Renal cortex interstitium (tissue), 15 donors: ENCODE results near the gene TMX4. TPM values are rescaled to one million over a fixed set of nuclear protein-coding genes. Genes with fewer than 3 reads are reported as not detected.
A peak's percentile ranks its signal among the peaks of the same experiment; 100 is the strongest.

ENCODE experiments used
- DNase-seq, 11 donors: peaks; one replicate each; pipeline ENCODE4 v3.0.0-alpha.2; 2013; ENCODE audit warnings: low read depth in 9 of 11, low spot score in 4 of 11; ENCODE audit errors: extremely low read depth in 1 of 11
- long read RNA-seq, 16 experiments: transcript quantifications; one replicate each; lab custom pipeline, GENCODE V29; 2026
- polyA plus RNA-seq, 3 donors: library from polyadenylated mRNA; unstranded; fragments of 120-200 nt; gene quantifications; one replicate each; pipeline ENCODE4 v1.2.1, GENCODE V29; 2013; ENCODE audit not compliant: insufficient read length in 3 of 3

TMX4 gene
- polyA plus RNA-seq = 10 to 100 TPM; 61.0 to 70.8 (median 64.3) TPM
- long read RNA-seq, donor 1, full-length matches to known transcripts = 3 of 8 reads
- long read RNA-seq, donor 1, partial matches to known transcripts = 5 of 8 reads
- long read RNA-seq, donor 1, other reads (novel, unspliced or antisense) = 0 of 8 reads
- long read RNA-seq, donor 2, full-length matches to known transcripts = 22 of 22 reads
- long read RNA-seq, donor 2, partial matches to known transcripts = 0 of 22 reads
- long read RNA-seq, donor 2, other reads (novel, unspliced or antisense) = 0 of 22 reads
- long read RNA-seq, donor 3, full-length matches to known transcripts = 45 of 54 reads
- long read RNA-seq, donor 3, partial matches to known transcripts = 9 of 54 reads
- long read RNA-seq, donor 3, other reads (novel, unspliced or antisense) = 0 of 54 reads
- long read RNA-seq, donor 4, full-length matches to known transcripts = 19 of 19 reads
- long read RNA-seq, donor 4, partial matches to known transcripts = 0 of 19 reads
- long read RNA-seq, donor 4, other reads (novel, unspliced or antisense) = 0 of 19 reads
- long read RNA-seq, donor 5, full-length matches to known transcripts = 42 of 77 reads
- long read RNA-seq, donor 5, partial matches to known transcripts = 35 of 77 reads
- long read RNA-seq, donor 5, other reads (novel, unspliced or antisense) = 0 of 77 reads
- long read RNA-seq, donor 6, full-length matches to known transcripts = 14 of 21 reads
- long read RNA-seq, donor 6, partial matches to known transcripts = 7 of 21 reads
- long read RNA-seq, donor 6, other reads (novel, unspliced or antisense) = 0 of 21 reads
- long read RNA-seq, donor 7, full-length matches to known transcripts = 20 of 20 reads
- long read RNA-seq, donor 7, partial matches to known transcripts = 0 of 20 reads
- long read RNA-seq, donor 7, other reads (novel, unspliced or antisense) = 0 of 20 reads
- long read RNA-seq, donor 8, full-length matches to known transcripts = 18 of 26 reads
- long read RNA-seq, donor 8, partial matches to known transcripts = 8 of 26 reads
- long read RNA-seq, donor 8, other reads (novel, unspliced or antisense) = 0 of 26 reads
- long read RNA-seq, donor 9, full-length matches to known transcripts = 31 of 41 reads
- long read RNA-seq, donor 9, partial matches to known transcripts = 10 of 41 reads
- long read RNA-seq, donor 9, other reads (novel, unspliced or antisense) = 0 of 41 reads
- long read RNA-seq, donor 10, full-length matches to known transcripts = 22 of 22 reads
- long read RNA-seq, donor 10, partial matches to known transcripts = 0 of 22 reads
- long read RNA-seq, donor 10, other reads (novel, unspliced or antisense) = 0 of 22 reads
- long read RNA-seq, donor 11, full-length matches to known transcripts = 11 of 11 reads
- long read RNA-seq, donor 11, partial matches to known transcripts = 0 of 11 reads
- long read RNA-seq, donor 11, other reads (novel, unspliced or antisense) = 0 of 11 reads
- long read RNA-seq, donor 12, full-length matches to known transcripts = 12 of 12 reads
- long read RNA-seq, donor 12, partial matches to known transcripts = 0 of 12 reads
- long read RNA-seq, donor 12, other reads (novel, unspliced or antisense) = 0 of 12 reads
- long read RNA-seq, donor 13, full-length matches to known transcripts = 38 of 68 reads
- long read RNA-seq, donor 13, partial matches to known transcripts = 30 of 68 reads
- long read RNA-seq, donor 13, other reads (novel, unspliced or antisense) = 0 of 68 reads
- long read RNA-seq, donor 14, full-length matches to known transcripts = 37 of 46 reads
- long read RNA-seq, donor 14, partial matches to known transcripts = 9 of 46 reads
- long read RNA-seq, donor 14, other reads (novel, unspliced or antisense) = 0 of 46 reads
- long read RNA-seq, donor 15, full-length matches to known transcripts = 5 of 5 reads
- long read RNA-seq, donor 15, partial matches to known transcripts = 0 of 5 reads
- long read RNA-seq, donor 15, other reads (novel, unspliced or antisense) = 0 of 5 reads
- long read RNA-seq, donor 16, full-length matches to known transcripts = 53 of 59 reads
- long read RNA-seq, donor 16, partial matches to known transcripts = 6 of 59 reads
- long read RNA-seq, donor 16, other reads (novel, unspliced or antisense) = 0 of 59 reads

- peak; percentile 78 to 91 (median 87) for DNase-seq
Measured at GRCh38 chr20:8019246-8019997, at the start of gene TMX4. TSS of gene TMX4 (minus strand) at chr20:8019761. CDS start at chr20:8019613, 148 bp downstream.

- no peak for DNase-seq
Measured at GRCh38 chr20:8067082-8067481, 47.5 kb upstream of the TMX4 start.

- no peak for DNase-seq
Measured at GRCh38 chr20:8066662-8067061, 47.1 kb upstream of the TMX4 start.

- DNase-seq = no peak
Measured at GRCh38 chr20:8065691-8066090, 46.1 kb upstream of the TMX4 start.

- no peak for DNase-seq
Measured at GRCh38 chr20:8062756-8063155, 43.2 kb upstream of the TMX4 start.

GRCh38 chr20:8061861-8062518, 42.4 kb upstream of the TMX4 start:
- DNase-seq = no peak

GRCh38 chr20:8060977-8061376, 41.4 kb upstream of the TMX4 start:
- peak in 3 of 11 donors; percentile 12 to 26 (median 15) for DNase-seq

GRCh38 chr20:8057871-8058270, 38.3 kb upstream of the TMX4 start:
- no peak for DNase-seq

- no peak for DNase-seq
Measured at GRCh38 chr20:8055096-8055495, 35.5 kb upstream of the TMX4 start.

- no peak for DNase-seq
Measured at GRCh38 chr20:8050157-8050837, 30.7 kb upstream of the TMX4 start.

- DNase-seq = no peak
Measured at GRCh38 chr20:8049310-8049709, 29.7 kb upstream of the TMX4 start.

- no peak for DNase-seq
Measured at GRCh38 chr20:8045946-8046345, 26.4 kb upstream of the TMX4 start.

- DNase-seq = peak in 9 of 11 donors; percentile 31 to 61 (median 51)
Measured at GRCh38 chr20:8043687-8044282, 24.2 kb upstream of the TMX4 start.

- DNase-seq = no peak
Measured at GRCh38 chr20:8039042-8039441, 19.5 kb upstream of the TMX4 start.

- no peak for DNase-seq
Measured at GRCh38 chr20:8036771-8037170, 17.2 kb upstream of the TMX4 start.
